Measurements from ENCODE around the gene HACD2.
"Not testable (repeated sequence)": the region's sequence is repeated elsewhere in the genome, so short reads cannot be mapped to it uniquely, and the experiment has no call there.

Gene HACD2

GRCh38 chr3:123611082-123611481, 26.2 kb upstream of the HACD2 start:
- FAIRE-seq: no peak

DNA sequence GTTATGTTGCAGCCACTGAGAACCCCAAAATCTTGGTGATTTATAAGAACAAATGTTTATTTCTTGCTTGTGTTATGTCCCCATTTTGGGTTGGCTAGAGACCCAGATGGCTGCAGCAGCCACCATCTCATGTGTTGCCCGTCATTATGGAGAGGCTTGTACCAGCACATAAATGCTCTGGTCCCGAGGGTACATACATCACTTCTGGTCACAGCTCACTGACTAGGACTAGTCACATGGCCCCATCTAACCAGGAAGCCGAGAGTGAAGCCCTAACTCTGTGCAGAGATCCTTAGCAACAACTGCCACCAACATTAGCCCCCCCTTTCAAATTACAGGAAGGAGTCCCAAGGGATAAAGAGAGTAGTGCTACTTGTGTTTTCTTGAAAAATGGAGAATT, 25.5 kb upstream of the HACD2 start:
- no peak for FAIRE-seq

GRCh38 chr3:123609063-123609462, 24.2 kb upstream of the HACD2 start:
- no peak for FAIRE-seq

DNA sequence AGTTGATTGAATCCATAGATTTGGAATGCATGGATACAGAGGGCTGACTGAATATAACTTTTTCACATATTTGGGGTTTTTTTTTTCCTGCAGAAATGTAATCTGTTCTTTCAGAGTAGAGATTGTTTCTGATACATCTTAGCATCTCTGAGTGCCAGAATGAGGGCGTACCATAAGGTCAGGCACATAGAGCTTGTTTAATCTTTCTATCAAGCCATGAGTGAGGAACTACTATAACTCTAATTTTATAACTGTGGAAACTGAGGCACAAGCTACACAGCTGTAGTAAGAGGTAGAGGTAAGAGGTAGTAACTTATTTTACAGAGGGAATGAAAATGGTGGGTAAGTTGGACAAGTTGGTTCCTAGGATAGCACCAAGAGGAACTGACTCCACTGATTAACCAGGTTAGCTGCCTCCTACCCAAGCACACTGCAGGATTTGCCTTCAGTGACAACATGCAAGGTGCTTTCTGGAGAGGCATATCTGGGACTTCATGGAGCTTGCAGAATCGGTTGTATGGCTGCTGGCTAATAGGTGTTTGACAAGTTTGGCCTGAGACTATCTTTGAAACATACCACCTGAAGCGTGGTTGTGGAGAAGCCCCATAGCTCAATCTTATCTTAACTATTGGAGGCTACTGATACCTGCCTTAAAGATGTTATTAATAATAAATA, 23.5 kb upstream of the HACD2 start:
- FAIRE-seq: no peak

- FAIRE-seq: no peak
Observed at GRCh38 chr3:123606527-123606926, 21.7 kb upstream of the HACD2 start.

- no peak for FAIRE-seq
Observed at GRCh38 chr3:123605789-123606234, 21.0 kb upstream of the HACD2 start.

- not testable (repeated sequence) for FAIRE-seq
Observed at GRCh38 chr3:123603153-123603552, 18.3 kb upstream of the HACD2 start.

- FAIRE-seq: no peak
Observed at GRCh38 chr3:123602325-123602724, 17.5 kb upstream of the HACD2 start.

GRCh38 chr3:123600863-123601262, 16.0 kb upstream of the HACD2 start:
- not testable (repeated sequence) for FAIRE-seq

DNA sequence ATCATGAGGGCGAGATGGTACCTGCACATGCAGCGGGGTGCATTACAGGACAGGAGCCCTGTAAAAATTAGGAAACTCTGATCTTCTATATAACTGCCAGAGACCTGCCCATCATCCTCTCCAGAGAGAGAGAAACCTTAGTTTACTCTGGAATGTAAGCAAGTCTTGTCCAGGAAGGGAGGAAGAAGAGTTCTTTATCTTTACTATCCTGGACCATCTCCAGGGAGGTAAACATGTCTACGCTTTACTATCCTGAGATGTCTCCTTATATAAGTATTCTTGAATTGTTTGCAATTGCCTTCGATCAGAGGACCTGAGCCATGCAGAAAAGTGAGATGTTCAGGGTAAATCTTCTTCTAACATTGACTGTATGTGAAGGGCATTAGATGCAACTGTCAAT, 12.7 kb upstream of the HACD2 start:
- no peak for FAIRE-seq

DNA sequence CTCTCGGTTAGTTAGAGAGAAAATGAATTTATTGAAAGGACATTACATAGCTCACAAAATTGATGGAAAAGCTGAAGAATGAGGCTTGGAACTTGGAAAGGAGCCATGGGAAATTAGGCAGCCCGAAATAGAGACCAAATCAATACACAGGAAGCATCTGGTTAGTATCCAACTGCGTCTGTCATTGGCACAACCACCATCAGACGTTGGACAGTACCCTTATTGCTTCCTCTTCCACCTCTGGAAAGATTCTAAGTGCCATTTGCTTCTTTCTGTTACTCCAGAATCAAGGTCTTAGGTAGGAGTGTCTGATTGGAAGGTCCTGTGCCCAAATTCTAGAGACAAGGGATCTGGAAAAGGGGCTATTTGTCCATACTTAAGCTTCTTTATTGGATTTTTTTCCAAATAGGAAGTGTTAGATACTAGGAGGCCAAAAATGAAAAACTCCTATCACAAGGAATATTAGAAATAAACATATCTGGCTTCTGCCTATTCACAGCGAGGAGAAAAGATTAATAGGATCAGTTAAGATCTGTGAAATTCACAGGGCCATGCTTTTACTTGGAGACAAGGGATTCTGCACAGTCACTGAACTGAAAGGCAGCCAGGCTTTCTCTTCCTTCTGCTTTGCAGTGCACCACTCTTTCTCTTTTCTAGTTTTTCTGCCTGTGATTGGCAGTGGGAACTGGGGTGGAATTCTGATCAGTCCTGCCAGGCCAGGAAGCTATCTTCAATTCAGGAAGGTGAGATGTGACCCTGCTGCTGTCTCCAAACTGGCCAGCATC, 10.7 kb upstream of the HACD2 start:
- FAIRE-seq: no peak

GRCh38 chr3:123593381-123593780, 8.5 kb upstream of the HACD2 start:
- no peak for FAIRE-seq

DNA sequence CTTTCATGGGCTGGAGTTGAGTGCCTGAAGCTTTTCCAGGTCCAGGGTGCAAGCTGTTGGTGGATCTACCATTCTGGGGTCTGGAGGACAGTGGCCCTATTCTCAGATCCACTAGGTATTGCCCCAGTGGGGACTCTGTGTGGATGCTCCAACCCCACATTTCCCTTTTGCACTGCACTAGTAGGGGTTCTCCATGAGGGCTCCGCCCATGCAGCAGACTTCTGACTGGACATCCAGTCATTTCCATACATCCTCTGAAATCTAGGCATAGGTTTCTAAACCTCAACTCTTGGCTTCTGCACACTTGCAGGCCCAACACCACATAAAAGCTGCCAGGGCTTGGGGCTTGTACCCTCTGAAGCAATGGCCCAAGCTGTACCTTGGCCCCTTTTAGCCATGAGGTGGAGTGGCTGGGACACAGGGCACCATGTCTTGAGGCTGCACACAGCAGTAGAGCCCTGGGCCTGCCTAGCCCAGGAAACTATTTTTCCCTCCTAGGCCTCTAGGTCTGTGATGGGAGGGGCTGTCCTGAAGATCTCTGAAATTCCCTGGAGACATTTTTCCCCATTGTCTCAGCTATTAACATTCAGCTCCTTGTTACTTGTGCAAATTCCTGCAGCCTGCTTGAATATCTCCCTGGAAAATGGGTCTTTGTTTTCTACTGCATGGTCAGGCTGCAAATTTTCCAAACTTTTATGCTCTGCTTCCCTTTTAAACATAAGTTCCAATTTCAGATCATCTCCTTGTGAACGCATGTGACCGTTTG, 6.0 kb upstream of the HACD2 start:
- no peak for FAIRE-seq

- FAIRE-seq: no peak
Observed at GRCh38 chr3:123587401-123587800, 2.5 kb upstream of the HACD2 start.

- no peak for FAIRE-seq
Observed at GRCh38 chr3:123586968-123587367, 2.1 kb upstream of the HACD2 start.

DNA sequence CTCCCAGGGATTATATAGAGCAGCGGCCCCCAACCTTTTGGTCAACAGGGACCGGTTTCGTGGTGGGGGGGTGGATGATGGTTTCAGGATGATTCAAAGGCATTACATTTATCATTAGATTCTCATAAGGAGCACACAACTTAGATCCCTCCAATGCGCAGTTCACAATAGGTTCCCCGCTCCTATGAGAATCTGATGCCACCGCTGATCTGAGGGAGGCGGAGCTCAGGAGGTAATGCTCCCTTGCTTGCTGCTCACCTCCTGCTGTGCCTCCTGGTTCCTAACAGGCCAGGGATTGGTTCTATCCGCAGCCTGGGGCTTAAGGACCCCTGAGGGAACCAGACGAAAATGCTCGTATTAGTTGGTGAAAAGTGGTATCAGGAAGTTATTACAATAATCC, 1.3 kb upstream of the HACD2 start:
- no peak for FAIRE-seq

- FAIRE-seq: no peak
Observed at GRCh38 chr3:123584284-123584987, 417 bp downstream of the HACD2 start.

DNA sequence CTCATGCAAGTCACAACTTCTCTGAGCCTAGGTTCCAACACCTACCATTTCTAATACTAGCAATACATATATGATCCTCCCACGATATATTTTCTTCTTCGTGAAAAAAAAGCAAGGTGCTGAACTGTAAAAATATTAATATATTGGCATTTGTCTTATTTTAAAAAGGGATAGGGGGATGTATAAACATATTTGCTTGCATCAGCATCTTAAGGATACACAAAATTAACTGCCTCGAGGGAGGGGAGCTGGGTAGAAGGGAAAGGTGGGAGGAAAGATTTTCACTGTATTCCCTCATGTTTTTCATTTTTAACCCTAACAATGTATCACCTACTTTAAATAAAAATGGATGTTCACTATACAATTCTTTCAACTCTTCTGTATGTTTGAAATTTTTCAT, 1.3 kb downstream of the HACD2 start:
- no peak for FAIRE-seq

GRCh38 chr3:123582315-123582714, 2.5 kb downstream of the HACD2 start:
- FAIRE-seq: no peak

DNA sequence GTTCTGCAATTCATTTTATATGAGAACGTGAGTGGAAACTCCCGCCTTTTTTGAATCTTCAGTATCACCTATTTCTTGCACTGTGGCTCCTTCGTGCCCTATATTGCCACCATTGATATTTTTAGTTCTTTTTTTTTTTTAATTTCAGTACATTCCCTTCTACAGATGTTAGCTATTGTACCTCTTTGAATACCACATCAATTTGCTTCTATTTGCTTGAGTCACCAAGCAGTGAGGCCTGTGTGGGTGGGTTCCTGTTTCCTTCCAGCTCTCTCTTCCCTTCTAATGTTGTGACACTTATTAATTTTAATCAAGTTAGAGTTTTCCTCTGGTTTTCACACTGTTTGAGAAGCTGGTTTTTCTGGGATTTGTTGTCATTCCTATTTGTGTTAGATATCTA, 8.7 kb downstream of the HACD2 start:
- FAIRE-seq: no peak

DNA sequence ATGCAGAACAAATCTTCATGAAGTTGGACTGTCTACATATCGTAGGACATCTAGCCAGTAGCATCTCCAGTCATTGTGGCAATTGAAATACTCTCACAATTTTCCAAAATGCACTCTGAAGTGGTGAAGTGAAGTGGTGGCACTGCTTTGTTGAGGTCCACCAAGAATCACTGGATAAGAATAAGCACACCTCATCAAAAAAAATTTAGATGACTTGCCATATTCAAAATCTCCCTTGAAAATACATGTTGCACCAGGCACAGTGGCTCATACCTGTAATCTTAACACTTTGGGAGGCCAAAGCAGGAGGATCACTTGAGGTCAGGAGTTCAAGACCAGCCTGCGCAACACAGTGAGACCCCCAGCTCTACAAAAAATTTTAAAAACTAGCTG, 12.9 kb downstream of the HACD2 start:
- FAIRE-seq: no peak

DNA sequence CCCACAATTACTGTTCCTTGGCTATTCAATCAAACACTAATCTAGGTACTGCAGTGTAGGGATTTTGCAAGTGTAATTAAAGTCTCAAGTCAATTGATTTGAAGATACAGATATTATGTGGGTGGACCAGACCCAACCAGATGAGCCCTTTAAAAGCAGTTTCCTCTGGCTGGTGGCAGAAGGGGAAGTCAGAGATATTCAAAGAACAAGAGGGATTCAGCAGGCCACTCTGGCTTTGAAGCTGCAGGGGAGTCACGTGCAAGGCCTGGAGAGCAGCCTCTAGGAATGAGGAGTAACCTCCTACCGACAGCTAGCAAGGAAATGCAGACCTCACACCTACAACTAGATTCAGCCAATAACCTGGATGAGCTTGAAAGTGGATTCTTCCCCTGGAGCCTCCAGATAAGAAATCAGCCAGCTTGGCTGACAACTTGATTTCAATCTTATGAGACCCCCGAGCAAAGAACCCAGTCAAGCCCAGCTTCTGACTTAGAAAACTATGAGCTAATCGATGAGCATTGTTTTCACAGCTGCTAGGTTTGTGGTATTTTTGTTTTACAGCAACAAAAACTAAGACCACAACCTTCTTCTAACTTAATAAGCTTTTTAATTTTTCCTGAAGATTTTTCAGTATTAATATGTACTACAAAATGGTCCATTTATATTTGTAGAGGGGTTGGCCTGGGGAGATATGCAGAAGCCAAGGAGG, 13.4 kb downstream of the HACD2 start:
- FAIRE-seq: no peak

All from endometrium (tissue), 2 donors.